ENCODE results near the gene ZNF619. TPM values are rescaled to one million over a fixed set of nuclear protein-coding genes. Genes with fewer than 3 reads are reported as not detected.

The ZNF619 gene
- total and polyA plus RNA-seq, 2 of the 13 experiments (the other 11 are each of a cell fraction or from before 2014, with no cell fraction given), result 0.83 to 5.2 TPM

DNA sequence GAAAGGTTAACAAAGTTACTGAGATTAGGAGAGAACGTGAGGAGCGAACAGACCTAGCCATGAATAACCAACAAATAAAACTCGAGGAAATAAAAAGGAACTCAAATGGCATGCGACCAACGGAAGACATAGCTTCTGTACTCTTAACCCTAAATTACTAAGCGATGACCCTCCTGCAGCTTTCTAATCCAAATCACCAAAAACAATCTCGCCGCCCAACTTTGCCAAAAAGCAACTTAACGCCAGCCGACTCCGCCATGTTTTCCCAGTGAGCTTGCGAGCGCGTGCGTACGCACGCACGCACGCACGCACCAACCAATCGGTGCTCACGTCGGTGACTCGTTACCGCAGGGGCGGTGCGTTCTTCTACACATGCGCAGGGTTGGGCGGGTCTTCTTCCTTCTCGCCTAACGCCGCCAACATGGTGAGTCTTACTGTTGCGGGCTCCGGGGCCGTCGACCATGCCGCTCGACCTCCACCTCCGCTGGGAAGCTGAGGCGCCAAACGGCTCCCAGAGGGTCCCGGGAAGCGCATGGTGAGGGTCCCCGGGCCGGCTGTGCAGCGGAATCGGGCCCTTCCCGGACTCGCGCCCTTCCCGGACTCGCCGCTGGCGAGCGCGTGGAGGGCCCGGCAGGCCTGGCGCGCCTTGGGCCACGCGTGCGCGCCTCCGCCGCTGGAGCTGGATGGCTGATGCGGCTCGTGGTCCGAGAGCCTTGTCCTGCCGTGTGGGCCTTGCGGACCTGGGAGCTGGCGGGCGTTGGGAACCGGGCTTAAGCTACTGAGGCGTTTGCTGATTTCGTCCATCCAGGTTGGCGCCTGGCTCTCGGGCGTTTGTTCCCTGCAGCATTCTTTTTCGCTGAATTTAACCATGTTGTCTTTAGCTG lies 19.7 kb upstream of the ZNF619 start, which contains the start of gene RPL14:
RPL14 (plus strand) TSS at position 400 of the 884 bp plus-strand sequence; CDS start at position 533, 133 bp downstream.
- no peaks in the 10 kb centered on the region for H3K9me3 ChIP-seq (ENCODE audit: low read length)
- no peak within 1 kb of the TSS for H2AFZ ChIP-seq (ENCODE audit: low read length)
- H3K79me2 ChIP-seq (ENCODE audit: insufficient read depth, low read length), result peaks cover 33% of the 10 kb centered on the region
- peak within 1 kb of the TSS; percentile 86 for H3K27ac ChIP-seq (ENCODE audit: extremely low read length, insufficient read depth, low read length)
- TSS peak; percentile 52 for BruUV-seq (replicated peaks)
- ChIA-PET POLR2A (interaction anchor here (0.9 to 3.9 kb wide), 16 partner anchors 9 to 821 kb away, joined by 3 to 37 read pairs (median 6); partner anchors contain the start of genes CTNNB1, EIF1B, ZNF619 and ZNF620), CTCF (ENCODE audit: low intra/inter-chr PET ratio, low total read pairs) (no interaction called here)
- peak; percentile 90 for DNase-seq (ENCODE audit: low spot score)
- peak; percentile 82 for ATAC-seq
- peaks cover 52% of the 10 kb centered on the region for H3K4me1 ChIP-seq (ENCODE audit: insufficient read depth, low read length)
- no peaks in the 10 kb centered on the region; a peak in 1 of 5 replicates for H3K27me3 ChIP-seq (ENCODE audit: control insufficient read depth in 1 of 2, insufficient read depth in 2 of 2, low read length in 2 of 2)
- under 1% methylated on average over 11 of the region's 79 CpGs for WGBS (ENCODE audit: low lambda C conversion rate)
- H3K4me2 ChIP-seq (ENCODE audit: low read depth, low read length), result peak within 1 kb of the TSS; percentile 85
- in situ Hi-C loops (cut with HindIII; ENCODE audit: extremely low pct_ligation_motif_present, low pct_unique_long_range_greater_than_20kb) (loop anchor here (10.0 kb wide), 1 partner anchor 142 kb away; no protein-coding TSS in a partner anchor), intact Hi-C loops (cut with micrococcal nuclease; ENCODE audit: unreplicated experiment) (loop anchor here (2.0 to 10.0 kb wide), 3 partner anchors 50 to 648 kb away; partner anchors contain the start of genes ZNF620 and ZNF621)
- H3K9ac ChIP-seq (ENCODE audit: insufficient read depth, low read depth, low read length), result peak within 1 kb of the TSS; percentile 98
- peaks cover 8 to 26% of the 10 kb centered on the region in 2 experiments for H3K36me3 ChIP-seq (replicated peaks in 1 of 2; ENCODE audit: control insufficient read depth in 1 of 2, insufficient read depth in 2 of 2, low read length in 2 of 2)
- peak within 1 kb of the TSS; percentile 80 to 98 (median 84) for H3K4me3 ChIP-seq (replicated peaks in 1 of 3; ENCODE audit: insufficient read depth in 1 of 3, low read depth in 2 of 3, low read length in 3 of 3)
- FAIRE-seq, result peak; percentile 60
- peaks cover 21% of the 10 kb centered on the region for H4K20me1 ChIP-seq (ENCODE audit: insufficient read depth, low read length)
- TF ChIP-seq BORCS8-MEF2B (CRISPR knock-in tag; IDR thresholded peaks at IDR 0.05), result peak; percentile 84
- TF ChIP-seq, protein P1, sequence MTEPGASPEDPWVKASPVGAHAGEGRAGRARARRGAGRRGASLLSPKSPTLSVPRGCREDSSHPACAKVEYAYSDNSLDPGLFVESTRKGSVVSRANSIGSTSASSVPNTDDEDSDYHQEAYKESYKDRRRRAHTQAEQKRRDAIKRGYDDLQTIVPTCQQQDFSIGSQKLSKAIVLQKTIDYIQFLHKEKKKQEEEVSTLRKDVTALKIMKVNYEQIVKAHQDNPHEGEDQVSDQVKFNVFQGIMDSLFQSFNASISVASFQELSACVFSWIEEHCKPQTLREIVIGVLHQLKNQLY (CRISPR knock-in tag; IDR thresholded peaks at IDR 0.05), result no peak
- peak; percentile 89; the same call in 1 of the 2 replicates for TF ChIP-seq ZNF589 (CRISPR knock-in tag; conservative IDR thresholded peaks at IDR 0.05)
- TF ChIP-seq ZNF143 (CRISPR knock-in tag; IDR thresholded peaks at IDR 0.05), result peak; percentile 87
- TF ChIP-seq, protein P2, sequence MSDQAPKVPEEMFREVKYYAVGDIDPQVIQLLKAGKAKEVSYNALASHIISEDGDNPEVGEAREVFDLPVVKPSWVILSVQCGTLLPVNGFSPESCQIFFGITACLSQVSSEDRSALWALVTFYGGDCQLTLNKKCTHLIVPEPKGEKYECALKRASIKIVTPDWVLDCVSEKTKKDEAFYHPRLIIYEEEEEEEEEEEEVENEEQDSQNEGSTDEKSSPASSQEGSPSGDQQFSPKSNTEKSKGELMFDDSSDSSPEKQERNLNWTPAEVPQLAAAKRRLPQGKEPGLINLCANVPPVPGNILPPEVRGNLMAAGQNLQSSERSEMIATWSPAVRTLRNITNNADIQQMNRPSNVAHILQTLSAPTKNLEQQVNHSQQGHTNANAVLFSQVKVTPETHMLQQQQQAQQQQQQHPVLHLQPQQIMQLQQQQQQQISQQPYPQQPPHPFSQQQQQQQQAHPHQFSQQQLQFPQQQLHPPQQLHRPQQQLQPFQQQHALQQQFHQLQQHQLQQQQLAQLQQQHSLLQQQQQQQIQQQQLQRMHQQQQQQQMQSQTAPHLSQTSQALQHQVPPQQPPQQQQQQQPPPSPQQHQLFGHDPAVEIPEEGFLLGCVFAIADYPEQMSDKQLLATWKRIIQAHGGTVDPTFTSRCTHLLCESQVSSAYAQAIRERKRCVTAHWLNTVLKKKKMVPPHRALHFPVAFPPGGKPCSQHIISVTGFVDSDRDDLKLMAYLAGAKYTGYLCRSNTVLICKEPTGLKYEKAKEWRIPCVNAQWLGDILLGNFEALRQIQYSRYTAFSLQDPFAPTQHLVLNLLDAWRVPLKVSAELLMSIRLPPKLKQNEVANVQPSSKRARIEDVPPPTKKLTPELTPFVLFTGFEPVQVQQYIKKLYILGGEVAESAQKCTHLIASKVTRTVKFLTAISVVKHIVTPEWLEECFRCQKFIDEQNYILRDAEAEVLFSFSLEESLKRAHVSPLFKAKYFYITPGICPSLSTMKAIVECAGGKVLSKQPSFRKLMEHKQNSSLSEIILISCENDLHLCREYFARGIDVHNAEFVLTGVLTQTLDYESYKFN (CRISPR knock-in tag; conservative IDR thresholded peaks at IDR 0.05), result peak; percentile 41; the same call in 1 of the 2 replicates
- peak; percentile 69; the same call in 1 of the 2 replicates for TF ChIP-seq UBTF (CRISPR knock-in tag; IDR thresholded peaks at IDR 0.05)
- TF ChIP-seq ZMYM3 (CRISPR knock-in tag; IDR thresholded peaks at IDR 0.05), result no peak
- peak; percentile 79; the same call in 1 of the 2 replicates for TF ChIP-seq ZNF235 (CRISPR knock-in tag; IDR thresholded peaks at IDR 0.05; ENCODE audit: borderline replicate concordance)
- peak; percentile 44; the same call in 1 of the 2 replicates for TF ChIP-seq ZNF431 (CRISPR knock-in tag; IDR thresholded peaks at IDR 0.05; ENCODE audit: borderline replicate concordance, low read depth)
- peak; percentile 67; the same call in 1 of the 2 replicates for TF ChIP-seq FOXK2 (IDR thresholded peaks at IDR 0.05)
- 0 out of 2 replicates have a peak, but pooled peaks have one; percentile 37 for TF ChIP-seq ZNF672 (CRISPR knock-in tag; IDR thresholded peaks at IDR 0.05)
- peak; percentile 83; the same call in 1 of the 2 replicates for TF ChIP-seq SIN3A (IDR thresholded peaks at IDR 0.05; ENCODE audit: borderline replicate concordance, low read depth, low read length)
- peak; percentile 8 for TF ChIP-seq IKZF4 (CRISPR knock-in tag; IDR thresholded peaks at IDR 0.05; ENCODE audit: borderline replicate concordance, low read depth, not compliant biosample characterization)
- TF ChIP-seq ZNF446 (CRISPR knock-in tag; IDR thresholded peaks at IDR 0.05), result no peak; the same call in 1 of the 2 replicates
- TF ChIP-seq ZBTB20 (CRISPR knock-in tag; IDR thresholded peaks at IDR 0.05; ENCODE audit: borderline replicate concordance, low read depth), result 0 out of 2 replicates have a peak, but pooled peaks have one; percentile 59

All from HepG2 (cell line).